Activated T-cell treated with anti-CD3 and anti-CD28 coated beads, Interleukin-2, amount 50 U/mL, for 72 hours (primary cell): ENCODE results near the gene RPAIN. TPM values are rescaled to one million over a fixed set of nuclear protein-coding genes. Genes with fewer than 3 reads are reported as not detected.
"Not testable (repeated sequence)": the region's sequence is repeated elsewhere in the genome, so short reads cannot be mapped to it uniquely, and the experiment has no call there.

Experiments
- ATAC-seq, 2 donors: fragments of 150-1000 bp; cut with Tn5 transposase; replicated peaks in 1 of 2; 2 replicates each; pipeline ENCODE4 v1.10.0; 2021; ENCODE audit warnings: moderate library complexity in 2 of 2, mild to moderate bottlenecking in 1 of 2
- DNase-seq, 2 donors: peaks; one replicate each; pipeline ENCODE4 v3.0.0; 2021 to 2022; ENCODE audit warnings: mixed read lengths in 1 of 2
- H3K27ac Mint-ChIP-seq: one replicate; pipeline ENCODE4 v1.8.0; 2022; ENCODE audit warnings: mild to moderate bottlenecking, moderate library complexity, mixed read lengths
- H3K27me3 Mint-ChIP-seq: one replicate; pipeline ENCODE4 v1.8.0; 2022; ENCODE audit warnings: low read depth, mixed read lengths
- H3K36me3 Mint-ChIP-seq, 2 donors: one replicate each; pipeline ENCODE4 v1.8.0; 2022; ENCODE audit warnings: mixed read lengths in 2 of 2, mild to moderate bottlenecking in 1 of 2; ENCODE audit not compliant: insufficient read depth in 2 of 2
- H3K4me1 Mint-ChIP-seq: one replicate; pipeline ENCODE4 v1.8.0; 2022; ENCODE audit warnings: low read depth, mixed read lengths
- H3K4me3 Mint-ChIP-seq, 2 donors: one replicate each; pipeline ENCODE4 v1.8.0; 2022; ENCODE audit warnings: mild to moderate bottlenecking in 2 of 2, mixed read lengths in 2 of 2, moderate library complexity in 2 of 2
- H3K9me3 Mint-ChIP-seq, 2 donors: one replicate each; pipeline ENCODE4 v1.8.0; 2022; ENCODE audit warnings: mixed read lengths in 2 of 2
- total RNA-seq, 2 donors: library from RNA; stranded (reverse); gene quantifications; one replicate each; pipeline ENCODE4 v1.2.3, GENCODE V29; 2022

The RPAIN gene
- total RNA-seq, 2 donors from 2014 or later: 62.6 to 65.0 TPM

DNA sequence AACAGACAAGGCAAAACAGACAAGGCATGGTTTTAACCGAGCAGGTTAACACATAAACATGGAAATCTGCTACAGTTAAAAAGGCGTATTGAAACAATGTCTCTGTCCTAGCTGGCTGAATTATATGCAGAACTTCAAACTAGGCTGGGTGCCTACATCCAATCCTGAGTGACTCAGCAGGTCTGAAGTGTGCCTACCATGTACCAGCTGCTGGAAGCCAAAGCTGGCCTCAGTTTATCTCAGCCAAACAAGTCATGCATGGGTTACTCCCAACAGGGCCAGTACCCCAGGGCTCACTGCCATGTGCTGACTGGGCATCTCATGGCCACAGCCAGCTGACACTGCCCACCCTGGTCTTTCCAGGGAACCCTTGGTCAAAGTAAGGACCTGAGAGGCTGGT, 15.0 kb downstream of the RPAIN start:
- Mint-ChIP-seq H3K4me3 (peak overlapping the region in 1 of 2 donors; percentile 46), H3K36me3 (peaks cover 4 to 24% of the 10 kb centered on the region in 2 donors), H3K4me1 (peaks cover 61% of the 10 kb centered on the region), H3K27me3 (no peaks in the 10 kb centered on the region), H3K27ac (peak overlapping the region; percentile 91), H3K9me3 (no peaks in the 10 kb centered on the region)
- DNase-seq: no peak
- ATAC-seq: no peak

DNA sequence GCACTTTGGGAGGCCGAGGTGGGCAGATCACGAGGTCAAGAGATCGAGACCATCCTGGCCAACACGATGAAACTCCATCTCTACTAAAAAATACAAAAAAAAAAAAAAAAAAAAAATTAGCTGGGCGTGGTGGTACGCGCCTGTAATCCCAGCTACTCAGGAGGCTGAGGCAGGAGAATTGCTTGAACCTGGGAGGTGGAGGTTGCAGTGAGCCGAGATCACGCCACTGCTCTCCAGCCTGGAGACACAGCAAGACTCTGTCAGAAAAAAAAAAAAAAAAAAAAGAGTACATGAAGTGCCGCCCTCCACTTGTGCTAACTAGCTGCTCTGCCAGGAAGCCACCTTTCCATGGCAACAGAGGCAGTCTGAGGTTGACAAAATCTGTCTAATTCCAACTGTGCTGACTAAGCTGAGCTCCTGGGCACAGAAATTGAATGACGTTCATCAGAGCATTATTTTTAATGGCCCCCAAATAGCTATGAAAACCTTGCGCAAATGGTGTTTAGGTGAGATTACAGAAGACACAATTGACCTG, 15.9 kb downstream of the RPAIN start:
- Mint-ChIP-seq H3K27ac (peak overlapping the region; percentile 97), H3K4me3 (peak overlapping the region; percentile 88 to 99), H3K4me1 (peaks cover 57% of the 10 kb centered on the region), H3K36me3 (peaks cover 2 to 19% of the 10 kb centered on the region in 2 donors)
- not testable (repeated sequence) for DNase-seq, ATAC-seq, H3K9me3 Mint-ChIP-seq, H3K27me3 Mint-ChIP-seq

DNA sequence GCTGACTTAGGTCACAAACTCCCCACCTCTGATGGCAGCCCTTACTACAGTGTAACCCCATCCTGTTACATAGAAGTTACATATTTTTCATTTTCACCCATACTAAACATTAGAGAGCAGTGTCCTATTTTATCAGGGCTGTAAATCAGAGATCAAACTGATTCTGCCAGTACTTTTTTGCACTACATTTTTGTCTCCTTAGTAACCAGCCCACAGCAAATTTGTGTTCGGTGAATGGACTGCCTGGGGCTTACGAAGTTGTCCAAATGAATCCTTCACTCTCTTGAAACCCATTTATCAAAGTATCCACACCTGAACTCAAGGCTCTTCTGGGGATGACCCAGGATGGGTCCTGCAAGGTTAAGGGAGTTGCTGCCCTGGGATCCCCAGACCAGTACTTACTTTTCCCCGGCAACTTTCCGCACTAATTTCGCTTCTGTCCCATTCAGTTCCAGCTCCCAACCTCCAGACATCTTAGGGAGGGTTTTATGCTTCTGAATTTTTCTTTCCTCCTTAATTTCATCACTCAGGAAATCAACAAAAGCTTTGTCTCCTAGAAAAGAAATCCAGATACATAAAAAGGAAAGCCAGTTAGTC, 17.8 kb downstream of the RPAIN start:
- Mint-ChIP-seq H3K36me3 (peaks cover 2 to 17% of the 10 kb centered on the region in 2 donors), H3K9me3 (no peaks in the 10 kb centered on the region), H3K27me3 (no peaks in the 10 kb centered on the region), H3K4me3 (peak overlapping the region; percentile 88 to 99), H3K4me1 (peaks cover 45% of the 10 kb centered on the region), H3K27ac (peak overlapping the region; percentile 97)
- DNase-seq (no peak), ATAC-seq (no peak)

DNA sequence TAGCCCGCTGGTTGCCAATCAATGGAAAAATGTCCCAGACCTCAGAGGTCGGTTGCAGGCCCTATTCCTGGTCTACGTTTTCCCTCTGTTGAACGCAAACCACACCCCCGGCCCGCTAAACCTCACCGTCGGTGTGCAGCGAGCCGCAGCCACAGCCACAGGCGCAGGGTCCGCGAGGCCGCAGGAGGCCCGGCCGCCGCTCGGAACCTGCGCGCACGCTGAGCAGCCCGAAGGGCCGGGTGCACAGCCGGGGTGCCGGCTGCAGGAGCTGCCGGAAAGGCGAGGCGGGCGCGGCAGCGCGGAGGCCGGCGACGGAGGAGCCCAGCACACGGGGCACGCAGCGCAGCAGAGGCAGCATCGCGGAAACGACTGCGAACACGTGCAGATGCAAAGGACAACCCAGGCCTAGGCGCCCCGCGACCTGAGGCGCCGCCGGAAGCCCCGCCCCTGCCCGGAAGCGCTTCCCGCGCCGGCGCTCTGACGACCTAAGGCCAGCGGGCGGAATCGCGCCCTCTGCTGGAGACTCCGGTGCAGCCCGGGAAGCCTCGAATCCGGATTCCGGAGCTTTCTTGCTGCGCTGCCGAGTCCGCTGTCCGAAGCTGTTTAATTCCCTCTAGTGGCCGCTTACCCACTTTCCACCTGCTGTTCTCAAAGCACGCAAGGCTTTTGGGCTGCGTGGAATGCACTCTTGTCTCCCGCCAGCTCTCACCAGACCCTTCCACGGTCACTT, 18.9 kb downstream of the RPAIN start, which contains the start of gene C1QBP:
TSS of gene C1QBP (minus strand) at position 440 of the 730 bp plus-strand sequence. CDS start at position 358, 82 bp downstream.
- ATAC-seq (peak; percentile 91 to 92), DNase-seq (peak; percentile 92 to 97)
- H3K9me3 Mint-ChIP-seq: no peaks in the 10 kb centered on the region
- peak within 1 kb of the TSS; percentile 97 for H3K27ac Mint-ChIP-seq
- peaks cover 45% of the 10 kb centered on the region for H3K4me1 Mint-ChIP-seq
- H3K4me3 Mint-ChIP-seq: peak within 1 kb of the TSS; percentile 88 to 99
- peaks cover 2 to 17% of the 10 kb centered on the region in 2 donors for H3K36me3 Mint-ChIP-seq
- no peaks in the 10 kb centered on the region for H3K27me3 Mint-ChIP-seq

DNA sequence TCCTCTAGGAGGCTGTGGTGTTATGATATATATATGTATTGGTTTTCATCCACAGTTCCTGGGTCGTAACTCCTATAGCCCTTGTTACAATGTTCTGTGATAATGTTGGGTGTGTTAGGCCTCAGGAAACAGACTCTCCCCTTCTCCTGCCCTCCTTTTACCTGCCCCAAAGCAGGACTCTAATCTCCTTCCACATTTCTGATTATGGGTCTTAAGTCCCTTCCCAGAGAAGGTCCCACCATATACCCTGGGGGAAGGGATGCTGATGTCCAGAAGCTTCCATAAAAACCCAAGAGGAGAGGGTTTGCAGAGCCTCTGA, 19.4 kb downstream of the RPAIN start:
- H3K27me3 Mint-ChIP-seq: no peaks in the 10 kb centered on the region
- peaks cover 2 to 20% of the 10 kb centered on the region in 2 donors for H3K36me3 Mint-ChIP-seq
- DNase-seq (no peak), ATAC-seq (no peak)
- peak overlapping the region; percentile 89 for H3K27ac Mint-ChIP-seq
- H3K4me3 Mint-ChIP-seq: peak overlapping the region; percentile 88 to 99
- no peaks in the 10 kb centered on the region for H3K9me3 Mint-ChIP-seq
- H3K4me1 Mint-ChIP-seq: peaks cover 45% of the 10 kb centered on the region

DNA sequence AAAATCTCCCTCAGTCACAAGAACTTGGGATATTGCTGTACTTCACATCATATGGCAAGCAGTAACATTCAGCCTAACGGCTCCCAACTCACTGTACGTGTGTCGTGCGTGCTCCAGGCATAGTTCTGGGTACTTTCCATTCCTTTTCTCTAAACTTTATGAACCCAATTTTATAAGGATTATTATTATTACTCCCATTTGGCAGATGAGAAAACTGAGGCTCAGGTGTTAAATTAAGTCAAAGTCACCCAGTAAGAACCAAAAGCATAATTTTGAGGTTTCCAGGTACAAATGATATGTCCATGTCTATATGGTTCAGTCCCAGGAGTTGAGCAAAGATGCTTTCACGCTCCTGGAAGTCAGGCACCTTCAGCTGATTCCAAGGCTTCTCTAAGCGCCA, 23.7 kb downstream of the RPAIN start:
- no peak for ATAC-seq
- H3K36me3 Mint-ChIP-seq: peaks cover 2 to 23% of the 10 kb centered on the region in 2 donors
- no peak overlapping the region for H3K27ac Mint-ChIP-seq
- no peak overlapping the region for H3K4me3 Mint-ChIP-seq
- DNase-seq: no peak
- peaks cover 9% of the 10 kb centered on the region for H3K4me1 Mint-ChIP-seq
- H3K9me3 Mint-ChIP-seq: no peaks in the 10 kb centered on the region
- H3K27me3 Mint-ChIP-seq: no peaks in the 10 kb centered on the region

DNA sequence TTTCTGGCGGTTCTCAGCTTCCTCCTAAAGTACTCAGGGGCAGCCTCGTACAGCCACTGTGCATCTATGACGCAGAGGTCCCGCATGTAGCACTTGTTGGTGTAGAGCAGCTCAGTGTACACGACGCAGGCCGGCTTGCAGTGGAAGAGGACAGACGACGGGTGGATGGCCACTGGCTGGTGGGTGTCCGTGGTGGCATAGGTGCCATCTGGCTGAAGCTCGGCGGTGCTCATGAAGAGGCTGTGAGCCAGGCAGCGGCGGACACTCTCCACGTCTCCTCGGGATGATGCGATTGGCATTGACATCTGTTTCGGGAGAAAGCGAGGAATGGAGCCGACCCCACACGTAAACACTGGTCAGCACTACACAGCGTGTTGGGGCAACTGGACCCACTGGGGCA, 24.2 kb downstream of the RPAIN start:
- H3K36me3 Mint-ChIP-seq: peaks cover 2 to 23% of the 10 kb centered on the region in 2 donors
- H3K4me1 Mint-ChIP-seq: peaks cover 8% of the 10 kb centered on the region
- DNase-seq (no peak), ATAC-seq (no peak)
- no peaks in the 10 kb centered on the region for H3K9me3 Mint-ChIP-seq
- H3K27ac Mint-ChIP-seq: no peak overlapping the region
- H3K4me3 Mint-ChIP-seq: no peak overlapping the region
- H3K27me3 Mint-ChIP-seq: no peaks in the 10 kb centered on the region

DNA sequence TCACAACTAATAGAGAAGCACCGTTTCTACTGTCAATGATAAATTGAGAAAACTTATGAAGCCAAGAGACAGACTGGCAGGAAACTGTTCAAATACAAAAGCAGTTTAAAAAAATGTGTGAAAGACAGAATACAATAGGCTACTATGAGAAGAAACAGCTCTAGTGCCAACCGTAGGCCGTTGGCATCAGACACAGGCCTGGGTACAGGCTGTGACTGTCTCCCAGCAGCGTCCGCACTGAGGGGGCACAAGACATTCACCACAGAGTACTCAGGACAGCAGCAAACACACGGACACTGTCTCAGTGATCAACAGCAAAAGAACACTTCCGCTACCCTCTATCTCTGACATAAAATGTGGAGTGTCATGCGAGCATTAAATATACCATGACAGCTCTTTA, 26.8 kb downstream of the RPAIN start:
- Mint-ChIP-seq H3K4me1 (no peaks in the 10 kb centered on the region), H3K27ac (no peak overlapping the region), H3K36me3 (peaks cover 2 to 31% of the 10 kb centered on the region in 2 donors), H3K4me3 (no peak overlapping the region), H3K27me3 (no peaks in the 10 kb centered on the region), H3K9me3 (no peaks in the 10 kb centered on the region)
- ATAC-seq (no peak), DNase-seq (no peak)

DNA sequence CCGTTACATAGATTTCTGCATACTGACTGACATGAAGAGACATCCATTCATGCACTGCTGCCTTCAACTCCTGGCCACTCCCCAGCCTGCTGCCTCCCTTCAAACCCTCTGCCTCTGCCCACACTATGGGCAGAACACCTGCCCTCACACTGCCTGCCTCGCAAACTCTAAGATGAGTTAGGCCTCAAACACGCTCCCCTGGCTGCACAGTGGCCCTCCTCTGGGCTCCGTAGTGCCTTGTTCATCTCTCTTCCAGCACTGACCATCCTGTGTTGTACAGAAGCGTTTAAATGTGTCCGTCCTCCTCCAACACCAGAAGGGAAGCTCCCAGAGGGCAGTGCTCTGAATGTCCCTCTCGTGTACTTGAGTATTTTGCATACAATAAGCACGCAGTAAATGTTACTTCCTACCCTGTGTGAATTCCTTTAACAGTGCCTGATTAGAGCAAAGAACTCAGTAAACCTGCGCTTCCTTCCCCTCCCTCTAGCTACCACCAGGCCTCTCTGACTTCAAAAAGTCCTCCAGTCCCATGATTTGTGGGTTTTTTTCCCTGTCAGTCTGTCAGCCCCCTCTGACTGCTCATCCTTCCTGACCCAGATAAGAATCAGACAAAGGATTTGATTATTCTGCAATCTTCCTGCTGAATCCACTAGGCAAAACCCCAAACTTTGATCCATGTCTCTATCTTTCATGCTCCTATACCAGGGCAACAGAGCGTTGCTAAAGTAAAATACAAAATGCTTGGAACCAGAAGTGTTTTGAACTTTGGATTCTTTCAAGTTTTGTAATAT, 44.9 kb downstream of the RPAIN start:
- no peak for ATAC-seq
- Mint-ChIP-seq H3K9me3 (no peaks in the 10 kb centered on the region), H3K36me3 (peaks cover 5 to 15% of the 10 kb centered on the region in 2 donors), H3K27ac (peak overlapping the region; percentile 2), H3K4me1 (peaks cover 43% of the 10 kb centered on the region), H3K4me3 (no peak overlapping the region), H3K27me3 (no peaks in the 10 kb centered on the region)
- no peak for DNase-seq

DNA sequence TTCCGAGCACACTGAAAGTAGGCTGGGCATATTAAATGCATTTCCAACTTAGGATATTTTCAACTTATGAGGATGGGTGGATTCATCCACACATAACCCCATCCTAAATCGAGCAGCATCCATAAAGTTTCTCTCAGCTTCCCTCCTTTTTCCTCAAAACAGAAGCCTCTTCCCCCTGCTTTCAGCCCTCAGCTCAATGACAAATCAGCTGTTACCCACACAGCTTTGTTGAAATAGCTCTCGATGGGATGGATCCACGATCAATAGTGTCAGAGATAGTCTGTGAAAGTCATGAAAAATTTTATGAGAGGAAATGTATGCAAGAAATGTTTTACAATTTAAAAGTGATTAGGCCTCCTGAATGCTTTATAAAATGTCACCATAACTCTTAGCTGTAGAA, 46.3 kb downstream of the RPAIN start:
- H3K9me3 Mint-ChIP-seq: no peaks in the 10 kb centered on the region
- H3K36me3 Mint-ChIP-seq: peaks cover 3 to 7% of the 10 kb centered on the region in 2 donors
- no peak for DNase-seq
- peak overlapping the region; percentile 83 to 88 for H3K4me3 Mint-ChIP-seq
- H3K4me1 Mint-ChIP-seq: peaks cover 47% of the 10 kb centered on the region
- no peak for ATAC-seq
- no peaks in the 10 kb centered on the region for H3K27me3 Mint-ChIP-seq
- H3K27ac Mint-ChIP-seq: peak overlapping the region; percentile 27

DNA sequence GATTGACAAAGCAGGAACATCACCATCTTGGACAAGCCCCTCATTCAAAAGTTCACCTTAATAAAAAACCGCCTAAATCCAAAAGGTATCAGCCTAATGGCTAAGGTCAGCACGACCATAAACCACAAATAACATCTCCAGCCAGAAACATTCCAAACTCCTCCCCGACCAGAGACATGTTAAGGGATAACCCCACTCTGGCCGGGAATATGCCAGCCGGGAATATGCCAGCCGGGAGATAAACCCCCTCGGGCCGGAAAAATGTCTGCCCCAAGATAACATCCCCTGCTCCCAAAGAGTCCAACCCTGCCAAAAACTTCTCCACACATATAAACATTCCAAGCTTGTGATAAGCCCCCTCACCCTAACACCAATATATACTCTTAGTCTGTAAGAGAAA, 47.4 kb downstream of the RPAIN start:
- Mint-ChIP-seq H3K4me1 (peaks cover 47% of the 10 kb centered on the region), H3K27me3 (no peaks in the 10 kb centered on the region), H3K36me3 (peaks cover 3 to 8% of the 10 kb centered on the region in 2 donors), H3K27ac (peak overlapping the region; percentile 60), H3K9me3 (no peaks in the 10 kb centered on the region), H3K4me3 (peak overlapping the region; percentile 83 to 88)
- ATAC-seq (no peak), DNase-seq (no peak)

DNA sequence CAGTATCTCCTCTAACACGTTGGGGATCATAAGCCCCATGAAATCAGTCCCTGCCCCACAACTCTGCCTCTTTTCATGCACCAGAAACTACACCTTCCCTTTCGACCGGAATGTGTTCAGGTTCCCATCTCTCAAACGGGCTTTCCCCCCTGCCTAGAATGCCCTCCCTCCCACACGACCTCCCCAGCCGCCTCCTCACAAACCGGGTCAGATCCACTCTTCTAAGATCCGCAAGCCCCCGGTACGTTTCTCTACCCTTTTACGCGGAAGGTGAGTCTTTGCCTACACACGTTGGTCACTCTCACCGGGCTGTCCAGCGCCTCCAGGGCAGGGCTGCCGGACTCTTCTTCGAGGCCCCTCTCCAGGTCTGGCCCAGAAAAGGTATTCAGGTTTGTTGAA, 48.1 kb downstream of the RPAIN start:
- Mint-ChIP-seq H3K27me3 (no peaks in the 10 kb centered on the region), H3K36me3 (peaks cover 3 to 7% of the 10 kb centered on the region in 2 donors), H3K27ac (peak overlapping the region; percentile 60), H3K9me3 (no peaks in the 10 kb centered on the region), H3K4me3 (peak overlapping the region; percentile 83 to 88), H3K4me1 (peaks cover 47% of the 10 kb centered on the region)
- ATAC-seq: peak; percentile 21 to 24
- peak in 1 of 2 donors; percentile 14 for DNase-seq

DNA sequence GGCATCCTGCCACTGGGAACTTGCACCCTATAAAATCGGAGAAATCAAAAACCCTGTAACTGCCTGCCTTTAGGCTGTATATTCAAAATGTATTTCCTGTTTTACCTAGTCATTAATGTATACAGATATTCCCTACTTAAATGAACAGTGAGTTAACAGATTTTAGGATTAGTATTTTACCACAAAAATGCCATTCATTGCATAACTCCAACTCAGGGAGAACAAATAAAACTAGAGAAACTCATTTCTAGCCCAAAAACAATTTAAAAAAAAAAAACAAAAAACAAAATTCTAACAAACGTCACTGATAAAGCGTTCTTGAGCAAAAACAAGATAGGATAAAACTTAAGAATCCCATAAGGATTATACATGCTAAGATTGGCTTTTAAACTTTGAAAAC, 52.5 kb downstream of the RPAIN start:
- Mint-ChIP-seq H3K4me3 (no peak overlapping the region), H3K27me3 (no peaks in the 10 kb centered on the region), H3K27ac (peak overlapping the region; percentile 29), H3K9me3 (no peaks in the 10 kb centered on the region), H3K36me3 (peaks cover 3 to 17% of the 10 kb centered on the region in 2 donors), H3K4me1 (peaks cover 18% of the 10 kb centered on the region)
- DNase-seq (no peak), ATAC-seq (no peak)
